HepG2 (cell line): ENCODE data around the gene USP35. TPM values are rescaled to one million over a fixed set of nuclear protein-coding genes. Genes with fewer than 3 reads are reported as not detected.

Source experiments
- GATAD2A ChIP-seq: IDR thresholded peaks from 2 replicates; pipeline ENCODE4 v1.6.1; 2016
- KDM1A ChIP-seq: IDR thresholded peaks from 2 replicates; pipeline ENCODE4 v1.6.1; 2016; ENCODE audit warnings: missing compliant biosample characterization
- KDM3A ChIP-seq: IDR thresholded peaks from 2 replicates; pipeline ENCODE4 v1.6.1; 2018; ENCODE audit warnings: low read depth, missing compliant biosample characterization
- PAWR ChIP-seq: sonication (generic); formaldehyde crosslinking; IDR thresholded peaks from 2 replicates; pipeline ENCODE4 v1.4.0; 2020; ENCODE audit warnings: missing genetic modification reagents, mild to moderate bottlenecking, borderline replicate concordance
- PPARG ChIP-seq: conservative IDR thresholded peaks from 2 replicates; pipeline ENCODE4 v1.6.1; 2016; ENCODE audit warnings: missing biosample characterization, missing genetic modification reagents
- RCOR2 ChIP-seq: IDR thresholded peaks from 2 replicates; pipeline ENCODE4 v1.6.1; 2016; ENCODE audit warnings: missing biosample characterization, missing genetic modification reagents
- SKI ChIP-seq: fragments of 450-650 bp; IDR thresholded peaks from one replicate; pipeline ENCODE4 v1.6.1; 2018; ENCODE audit warnings: mild to moderate bottlenecking; ENCODE audit not compliant: partially characterized antibody
- SMAD9 ChIP-seq: sonication (generic); formaldehyde crosslinking; IDR thresholded peaks from 2 replicates; pipeline ENCODE4 v1.5.1; 2020; ENCODE audit warnings: mild to moderate bottlenecking, missing genetic modification reagents
- SNAI1 ChIP-seq: sonication (generic); formaldehyde crosslinking; IDR thresholded peaks from 2 replicates; pipeline ENCODE4 v1.5.0; 2020; ENCODE audit warnings: mild to moderate bottlenecking, missing genetic modification reagents, borderline replicate concordance
- TEAD2 ChIP-seq: sonication (generic); formaldehyde crosslinking; IDR thresholded peaks from 2 replicates; pipeline ENCODE4 v1.9.0; 2021; ENCODE audit warnings: missing genetic modification reagents
- TOE1 ChIP-seq: sonication (generic); formaldehyde crosslinking; IDR thresholded peaks from 2 replicates; pipeline ENCODE4 v1.4.0; 2020; ENCODE audit warnings: mild to moderate bottlenecking, missing genetic modification reagents
- ZFP1 ChIP-seq: IDR thresholded peaks from 2 replicates; pipeline ENCODE4 v1.6.1; 2016
- ZNF124 ChIP-seq: sonication (generic); formaldehyde crosslinking; IDR thresholded peaks from 2 replicates; pipeline ENCODE4 v1.4.0; 2020; ENCODE audit warnings: missing genetic modification reagents
- ZNF33A ChIP-seq: sonication (generic); formaldehyde crosslinking; IDR thresholded peaks from 2 replicates; pipeline ENCODE4 v1.5.1; 2020; ENCODE audit warnings: missing genetic modification reagents, mild to moderate bottlenecking, moderate library complexity, borderline replicate concordance
- ZNF776 ChIP-seq: sonication (generic); formaldehyde crosslinking; IDR thresholded peaks from 2 replicates; pipeline ENCODE4 v1.4.0; 2020; ENCODE audit warnings: mild to moderate bottlenecking, missing genetic modification reagents
- ZNF790 ChIP-seq: sonication (generic); formaldehyde crosslinking; IDR thresholded peaks from 2 replicates; pipeline ENCODE4 v1.8.0; 2022; ENCODE audit warnings: missing genetic modification reagents, mild to moderate bottlenecking, borderline replicate concordance
- polyA plus RNA-seq, 8 experiments: library from polyadenylated mRNA; depleted of rRNA in 3 of 8; stranded (reverse) in 7 of 8; unstranded in 1 of 8; fragments of >200 nt; fragmentation: Illumina TruSeq in 4 of 8; extraction: Trizol in 4 of 8; gene quantifications; 2 replicates each; pipeline versions ENCODE4 v1.2.1 to v1.2.3, GENCODE V29; 2011 to 2016; ENCODE audit warnings: low read depth in 4 of 8, missing spikeins in 1 of 8, mixed read lengths in 1 of 8; ENCODE audit not compliant: insufficient read depth in 1 of 8
- total RNA-seq, 5 experiments: library from RNA; depleted of rRNA; stranded (reverse); fragments of >200 nt; fragmentation: Illumina TruSeq; extraction: Trizol; gene quantifications; 2 replicates each; pipeline ENCODE4 v1.2.3, GENCODE V29; 2016; ENCODE audit warnings: low read depth in 1 of 5
- TF ChIP-seq, protein P1 (sequence below): sonication (generic); formaldehyde crosslinking; IDR thresholded peaks from 2 replicates; pipeline ENCODE4 v1.5.0; 2020; ENCODE audit warnings: mild to moderate bottlenecking, missing genetic modification reagents
- TF ChIP-seq, protein P2 (sequence below): sonication (generic); IDR thresholded peaks from 2 replicates; pipeline ENCODE4 v1.6.1; 2016; ENCODE audit warnings: low read depth, borderline replicate concordance
- TF ChIP-seq, protein P3 (sequence below): IDR thresholded peaks from 2 replicates; pipeline ENCODE4 v1.6.1; 2012; ENCODE audit warnings: low read length, improper control_type of control experiment
- TF ChIP-seq, protein P4 (sequence below): sonication (generic); formaldehyde crosslinking; IDR thresholded peaks from 2 replicates; pipeline ENCODE4 v1.4.0; 2020; ENCODE audit warnings: missing genetic modification reagents, mild to moderate bottlenecking, borderline replicate concordance

USP35 gene
- total and polyA plus RNA-seq, 2 of the 13 experiments (the other 11 are each of a cell fraction or from before 2014, with no cell fraction given) = 4.6 to 7.7 TPM

DNA sequence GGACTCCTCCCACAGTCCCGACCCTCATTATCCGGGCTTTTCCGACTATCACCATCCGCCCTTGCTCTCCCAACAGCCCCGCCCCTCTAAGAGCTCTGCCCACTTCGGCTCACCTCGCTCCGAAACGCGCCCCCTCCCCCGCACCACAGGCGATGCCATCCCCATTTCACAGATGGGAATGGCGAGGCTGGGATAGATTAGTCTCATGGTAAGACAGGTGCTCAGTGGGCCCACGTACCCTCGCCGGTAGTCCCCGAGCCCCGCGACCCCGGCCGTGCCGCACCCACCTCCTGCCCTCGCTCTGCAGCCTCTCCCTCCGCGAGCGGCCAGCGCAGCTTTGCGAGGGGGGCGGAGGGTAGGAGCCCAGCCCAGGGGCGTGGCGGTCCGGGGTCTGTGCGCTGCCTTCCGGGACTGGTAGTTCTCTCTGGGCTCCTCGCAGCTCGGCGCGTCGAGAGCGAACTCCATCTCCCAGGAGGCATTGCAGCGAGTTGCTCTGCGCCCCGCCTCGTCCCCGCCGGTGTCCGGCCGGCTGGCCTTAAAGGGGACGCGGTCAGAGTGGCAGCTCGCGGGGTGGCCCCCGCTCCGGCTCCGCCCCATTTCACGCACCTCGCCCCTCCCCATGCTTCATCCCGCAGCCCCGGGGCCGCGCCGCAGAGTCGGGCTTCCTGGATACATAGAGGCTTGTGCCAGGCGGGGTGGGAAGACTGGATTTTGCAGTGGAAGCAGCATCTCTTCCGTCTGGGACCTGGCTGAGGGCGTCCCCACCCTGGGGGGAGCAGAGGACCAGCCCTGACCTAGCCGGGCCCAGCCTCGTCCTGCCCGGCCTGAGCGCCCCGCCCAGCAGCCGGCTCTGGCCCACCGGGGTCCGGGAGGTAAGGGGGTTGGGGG lies at the start of gene USP35, which contains the start of gene KCTD21 (continued):
- TF ChIP-seq, protein P1, sequence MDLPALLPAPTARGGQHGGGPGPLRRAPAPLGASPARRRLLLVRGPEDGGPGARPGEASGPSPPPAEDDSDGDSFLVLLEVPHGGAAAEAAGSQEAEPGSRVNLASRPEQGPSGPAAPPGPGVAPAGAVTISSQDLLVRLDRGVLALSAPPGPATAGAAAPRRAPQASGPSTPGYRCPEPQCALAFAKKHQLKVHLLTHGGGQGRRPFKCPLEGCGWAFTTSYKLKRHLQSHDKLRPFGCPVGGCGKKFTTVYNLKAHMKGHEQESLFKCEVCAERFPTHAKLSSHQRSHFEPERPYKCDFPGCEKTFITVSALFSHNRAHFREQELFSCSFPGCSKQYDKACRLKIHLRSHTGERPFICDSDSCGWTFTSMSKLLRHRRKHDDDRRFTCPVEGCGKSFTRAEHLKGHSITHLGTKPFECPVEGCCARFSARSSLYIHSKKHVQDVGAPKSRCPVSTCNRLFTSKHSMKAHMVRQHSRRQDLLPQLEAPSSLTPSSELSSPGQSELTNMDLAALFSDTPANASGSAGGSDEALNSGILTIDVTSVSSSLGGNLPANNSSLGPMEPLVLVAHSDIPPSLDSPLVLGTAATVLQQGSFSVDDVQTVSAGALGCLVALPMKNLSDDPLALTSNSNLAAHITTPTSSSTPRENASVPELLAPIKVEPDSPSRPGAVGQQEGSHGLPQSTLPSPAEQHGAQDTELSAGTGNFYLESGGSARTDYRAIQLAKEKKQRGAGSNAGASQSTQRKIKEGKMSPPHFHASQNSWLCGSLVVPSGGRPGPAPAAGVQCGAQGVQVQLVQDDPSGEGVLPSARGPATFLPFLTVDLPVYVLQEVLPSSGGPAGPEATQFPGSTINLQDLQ (CRISPR knock-in tag) = no peak
- TF ChIP-seq SKI = peak; percentile 60
- 0 out of 2 replicates have a peak, but pooled peaks have one; percentile 65 for TF ChIP-seq PAWR (CRISPR knock-in tag)
- TF ChIP-seq ZNF124 (CRISPR knock-in tag) = peak; percentile 65; the same call in 1 of the 2 replicates
- no peak for TF ChIP-seq ZNF790
- TF ChIP-seq, protein P2, sequence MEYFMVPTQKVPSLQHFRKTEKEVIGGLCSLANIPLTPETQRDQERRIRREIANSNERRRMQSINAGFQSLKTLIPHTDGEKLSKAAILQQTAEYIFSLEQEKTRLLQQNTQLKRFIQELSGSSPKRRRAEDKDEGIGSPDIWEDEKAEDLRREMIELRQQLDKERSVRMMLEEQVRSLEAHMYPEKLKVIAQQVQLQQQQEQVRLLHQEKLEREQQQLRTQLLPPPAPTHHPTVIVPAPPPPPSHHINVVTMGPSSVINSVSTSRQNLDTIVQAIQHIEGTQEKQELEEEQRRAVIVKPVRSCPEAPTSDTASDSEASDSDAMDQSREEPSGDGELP = peak; percentile 91; the same call in 1 of the 2 replicates
- TF ChIP-seq, protein P3, sequence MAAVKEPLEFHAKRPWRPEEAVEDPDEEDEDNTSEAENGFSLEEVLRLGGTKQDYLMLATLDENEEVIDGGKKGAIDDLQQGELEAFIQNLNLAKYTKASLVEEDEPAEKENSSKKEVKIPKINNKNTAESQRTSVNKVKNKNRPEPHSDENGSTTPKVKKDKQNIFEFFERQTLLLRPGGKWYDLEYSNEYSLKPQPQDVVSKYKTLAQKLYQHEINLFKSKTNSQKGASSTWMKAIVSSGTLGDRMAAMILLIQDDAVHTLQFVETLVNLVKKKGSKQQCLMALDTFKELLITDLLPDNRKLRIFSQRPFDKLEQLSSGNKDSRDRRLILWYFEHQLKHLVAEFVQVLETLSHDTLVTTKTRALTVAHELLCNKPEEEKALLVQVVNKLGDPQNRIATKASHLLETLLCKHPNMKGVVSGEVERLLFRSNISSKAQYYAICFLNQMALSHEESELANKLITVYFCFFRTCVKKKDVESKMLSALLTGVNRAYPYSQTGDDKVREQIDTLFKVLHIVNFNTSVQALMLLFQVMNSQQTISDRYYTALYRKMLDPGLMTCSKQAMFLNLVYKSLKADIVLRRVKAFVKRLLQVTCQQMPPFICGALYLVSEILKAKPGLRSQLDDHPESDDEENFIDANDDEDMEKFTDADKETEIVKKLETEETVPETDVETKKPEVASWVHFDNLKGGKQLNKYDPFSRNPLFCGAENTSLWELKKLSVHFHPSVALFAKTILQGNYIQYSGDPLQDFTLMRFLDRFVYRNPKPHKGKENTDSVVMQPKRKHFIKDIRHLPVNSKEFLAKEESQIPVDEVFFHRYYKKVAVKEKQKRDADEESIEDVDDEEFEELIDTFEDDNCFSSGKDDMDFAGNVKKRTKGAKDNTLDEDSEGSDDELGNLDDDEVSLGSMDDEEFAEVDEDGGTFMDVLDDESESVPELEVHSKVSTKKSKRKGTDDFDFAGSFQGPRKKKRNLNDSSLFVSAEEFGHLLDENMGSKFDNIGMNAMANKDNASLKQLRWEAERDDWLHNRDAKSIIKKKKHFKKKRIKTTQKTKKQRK = no peak
- TF ChIP-seq KDM1A (CRISPR knock-in tag) = peak; percentile 99
- TF ChIP-seq TEAD2 (CRISPR knock-in tag) = no peak
- peak; percentile 62; the same call in 1 of the 2 replicates for TF ChIP-seq ZFP1 (CRISPR knock-in tag)
- no peak for TF ChIP-seq TOE1 (CRISPR knock-in tag)
- peak; percentile 82; the same call in 1 of the 2 replicates for TF ChIP-seq KDM3A
- TF ChIP-seq, protein P4, sequence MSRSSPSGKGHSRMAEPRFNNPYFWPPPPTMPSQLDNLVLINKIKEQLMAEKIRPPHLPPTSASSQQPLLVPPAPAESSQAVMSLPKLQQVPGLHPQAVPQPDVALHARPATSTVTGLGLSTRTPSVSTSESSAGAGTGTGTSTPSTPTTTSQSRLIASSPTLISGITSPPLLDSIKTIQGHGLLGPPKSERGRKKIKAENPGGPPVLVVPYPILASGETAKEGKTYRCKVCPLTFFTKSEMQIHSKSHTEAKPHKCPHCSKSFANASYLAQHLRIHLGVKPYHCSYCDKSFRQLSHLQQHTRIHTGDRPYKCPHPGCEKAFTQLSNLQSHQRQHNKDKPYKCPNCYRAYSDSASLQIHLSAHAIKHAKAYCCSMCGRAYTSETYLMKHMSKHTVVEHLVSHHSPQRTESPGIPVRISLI (CRISPR knock-in tag) = peak; percentile 38; the same call in 1 of the 2 replicates
- peak; percentile 97 for TF ChIP-seq SNAI1
- TF ChIP-seq SMAD9 = no peak
- TF ChIP-seq ZNF33A = no peak
- peak; percentile 78 for TF ChIP-seq PPARG (CRISPR knock-in tag)
- TF ChIP-seq RCOR2 (CRISPR knock-in tag) = peak; percentile 98
- peak; percentile 31; the same call in 1 of the 2 replicates for TF ChIP-seq ZNF776 (CRISPR knock-in tag)
- TF ChIP-seq GATAD2A (CRISPR knock-in tag) = no peak
